Endothelial cell of umbilical vein (primary cell): ENCODE data around the gene KLF13.

Experiments
- CTCF ChIP-seq, 2 donors: IDR thresholded peaks; 1 replicate in 1 of 2; 2 replicates in 1 of 2; pipeline ENCODE4 v1.5.1; 2011; ENCODE audit warnings: low read length in 2 of 2, mild to moderate bottlenecking in 2 of 2, moderate library complexity in 2 of 2, control low read depth in 1 of 2, inconsistent platforms in 1 of 2, low read depth in 1 of 2; ENCODE audit not compliant: insufficient read depth in 1 of 2; ENCODE audit errors: extremely low read depth in 1 of 2
- EZH2 ChIP-seq: IDR thresholded peaks from 2 replicates; pipeline ENCODE4 v1.6.1; 2012; ENCODE audit warnings: borderline replicate concordance, low read depth, mild to moderate bottlenecking, moderate library complexity, low read length, inconsistent platforms; ENCODE audit not compliant: severe bottlenecking
- POLR2A ChIP-seq: IDR thresholded peaks from 2 replicates; pipeline ENCODE4 v1.6.1; 2012; ENCODE audit warnings: low read depth, mild to moderate bottlenecking, control low read depth, low read length
- POLR2AphosphoS5 ChIP-seq: IDR thresholded peaks from 2 replicates; pipeline ENCODE4 v1.6.1; 2012; ENCODE audit warnings: low read depth, mild to moderate bottlenecking, control low read depth, low read length, moderate library complexity; ENCODE audit not compliant: insufficient read depth

DNA sequence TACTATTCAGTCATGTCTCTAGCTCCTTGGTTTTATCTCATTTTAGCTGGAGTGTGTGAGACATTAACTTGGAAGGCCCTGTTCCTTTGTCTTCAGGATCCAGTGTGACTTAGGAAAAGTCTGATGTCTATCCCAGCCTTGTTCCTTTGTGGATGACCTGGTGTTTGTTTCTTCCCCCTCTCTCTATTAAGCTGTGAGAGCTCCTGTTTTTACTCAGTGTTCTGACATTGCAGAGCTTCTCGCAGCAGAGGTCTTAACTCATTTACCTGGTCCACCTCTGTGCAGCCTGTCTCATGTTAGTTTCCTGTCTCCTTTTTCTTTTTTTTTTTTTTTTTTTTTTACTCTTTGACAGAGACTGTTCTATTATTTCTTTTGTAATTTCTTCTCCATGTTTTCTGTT, 43.1 kb downstream of the KLF13 start:
- TF ChIP-seq CTCF (IDR thresholded peaks at IDR 0.05; ENCODE audit: extremely low read depth in 1 of 2, insufficient read depth in 1 of 2, low read depth in 1 of 2, low read length in 2 of 2) (no peak), EZH2 (no peak), POLR2A (no peak), POLR2AphosphoS5 (no peak)
